KMS-11 (cell line): ENCODE measurements around the gene BTBD16.

Experiments
- H2AFZ ChIP-seq: fragments of 200-600 bp; sonication (generic); 2 replicates; pipeline ENCODE4 v1.6.1; 2016; ENCODE audit warnings: antibody characterized with exemption, mixed run types, low read depth
- H3K27ac ChIP-seq: fragments of 200-600 bp; sonication (generic); 2 replicates; pipeline ENCODE4 v1.6.1; 2016; ENCODE audit warnings: mild to moderate bottlenecking, mixed run types
- H3K27me3 ChIP-seq: fragments of 200-600 bp; sonication (generic); 2 replicates; pipeline ENCODE4 v1.6.1; 2017; ENCODE audit warnings: mild to moderate bottlenecking, low read depth, mixed run types, moderate library complexity; ENCODE audit not compliant: insufficient read depth
- H3K36me3 ChIP-seq: fragments of 200-600 bp; sonication (generic); 2 replicates; pipeline ENCODE4 v1.6.1; 2017; ENCODE audit warnings: mild to moderate bottlenecking, mixed run types; ENCODE audit not compliant: insufficient read depth
- H3K4me1 ChIP-seq: fragments of 200-600 bp; sonication (generic); 2 replicates; pipeline ENCODE4 v1.6.1; 2016; ENCODE audit warnings: mild to moderate bottlenecking, low read depth, mixed run types; ENCODE audit not compliant: poor library complexity, severe bottlenecking
- H3K4me2 ChIP-seq: fragments of 200-600 bp; sonication (generic); 2 replicates; pipeline ENCODE4 v1.7.0; 2016; ENCODE audit warnings: mild to moderate bottlenecking, mixed run types
- H3K4me3 ChIP-seq: fragments of 200-600 bp; sonication (generic); IDR thresholded peaks from 2 replicates; pipeline ENCODE4 v1.6.1; 2017; ENCODE audit warnings: low read depth, low read length, mixed read lengths; ENCODE audit not compliant: insufficient read depth
- H3K79me2 ChIP-seq: fragments of 200-600 bp; sonication (generic); 2 replicates; pipeline ENCODE4 v1.6.1; 2016; ENCODE audit warnings: low read depth, mixed run types; ENCODE audit not compliant: insufficient read depth
- H3K9ac ChIP-seq: fragments of 200-600 bp; sonication (generic); 2 replicates; pipeline ENCODE4 v1.6.1; 2016; ENCODE audit warnings: mild to moderate bottlenecking, mixed run types
- H4K20me1 ChIP-seq: fragments of 200-600 bp; sonication (generic); 2 replicates; pipeline ENCODE4 v1.6.1; 2016; ENCODE audit warnings: mild to moderate bottlenecking, mixed run types; ENCODE audit not compliant: insufficient read depth
- CTCF ChIP-seq: fragments of 200-600 bp; sonication (generic); conservative IDR thresholded peaks from 2 replicates; pipeline ENCODE4 v1.6.1; 2017; ENCODE audit warnings: low read depth, mild to moderate bottlenecking, antibody characterized with exemption, low read length, moderate library complexity, mixed read lengths

Gene BTBD16

GRCh38 chr10:122233857-122234348 lies 37.2 kb upstream of the BTBD16 start:
- TF ChIP-seq CTCF = no peak
- Histone ChIP-seq H3K27ac (no peak overlapping the region), H3K79me2 (no peaks in the 10 kb centered on the region), H3K36me3 (no peaks in the 10 kb centered on the region), H2AFZ (no peak overlapping the region), H3K27me3 (no peaks in the 10 kb centered on the region), H3K4me2 (no peak overlapping the region), H3K9ac (no peak overlapping the region), H3K4me1 (no peaks in the 10 kb centered on the region), H4K20me1 (no peaks in the 10 kb centered on the region), H3K4me3 (no peak overlapping the region)

- Histone ChIP-seq H3K36me3 (no peaks in the 10 kb centered on the region), H3K27ac (no peak overlapping the region), H3K9ac (no peak overlapping the region), H4K20me1 (no peaks in the 10 kb centered on the region), H3K4me1 (no peaks in the 10 kb centered on the region), H3K4me3 (no peak overlapping the region), H3K27me3 (no peaks in the 10 kb centered on the region), H3K4me2 (no peak overlapping the region), H3K79me2 (no peaks in the 10 kb centered on the region), H2AFZ (no peak overlapping the region)
- TF ChIP-seq CTCF = no peak
These were observed 36.7 kb upstream of the BTBD16 start for GRCh38 chr10:122234416-122234815.

GRCh38 chr10:122236690-122237306 lies 34.3 kb upstream of the BTBD16 start:
- H3K9ac ChIP-seq = no peak overlapping the region
- no peak for TF ChIP-seq CTCF
- H2AFZ ChIP-seq = no peak overlapping the region
- no peak overlapping the region for H3K4me2 ChIP-seq
- no peaks in the 10 kb centered on the region for H3K27me3 ChIP-seq
- no peaks in the 10 kb centered on the region for H3K79me2 ChIP-seq
- no peaks in the 10 kb centered on the region for H4K20me1 ChIP-seq
- H3K4me3 ChIP-seq = no peak overlapping the region
- H3K36me3 ChIP-seq = no peaks in the 10 kb centered on the region
- H3K4me1 ChIP-seq = no peaks in the 10 kb centered on the region
- no peak overlapping the region for H3K27ac ChIP-seq

GRCh38 chr10:122237331-122237990 lies 33.6 kb upstream of the BTBD16 start:
- no peak for TF ChIP-seq CTCF
- Histone ChIP-seq H3K4me2 (no peak overlapping the region), H3K36me3 (no peaks in the 10 kb centered on the region), H2AFZ (no peak overlapping the region), H4K20me1 (no peaks in the 10 kb centered on the region), H3K27ac (no peak overlapping the region), H3K27me3 (no peaks in the 10 kb centered on the region), H3K9ac (no peak overlapping the region), H3K79me2 (no peaks in the 10 kb centered on the region), H3K4me1 (no peaks in the 10 kb centered on the region), H3K4me3 (no peak overlapping the region)
